ENCODE measurements around the gene POLDIP2.
"Not testable (repeated sequence)": the region's sequence is repeated elsewhere in the genome, so short reads cannot be mapped to it uniquely, and the experiment has no call there.

POLDIP2 gene

DNA sequence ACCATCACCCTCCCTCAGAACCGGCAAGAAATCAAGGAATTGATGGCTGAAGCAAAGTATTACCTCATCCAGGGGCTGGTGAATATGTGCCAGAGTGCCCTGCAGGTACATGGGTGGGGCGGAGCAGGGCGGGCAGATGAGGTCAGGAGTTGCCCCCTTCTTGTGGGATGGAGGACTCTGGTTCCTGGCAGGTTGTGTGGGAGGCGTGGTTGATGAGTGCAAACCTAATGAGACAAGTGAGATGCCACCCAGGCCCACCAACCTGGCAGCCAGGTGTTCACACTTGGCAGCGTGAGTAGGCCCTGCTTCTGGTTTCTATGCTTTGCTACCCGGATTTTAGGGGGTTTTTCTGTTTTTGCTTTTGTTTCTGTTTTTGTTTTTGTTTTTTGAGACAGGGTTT is 17.0 kb downstream of the POLDIP2 start:
- Histone ChIP-seq H3K4me3 (ENCODE audit: low read depth, low read length) (no peak overlapping the region), H3K36me3 (ENCODE audit: control insufficient read depth, insufficient read depth, low read length) (peaks cover 29% of the 10 kb centered on the region), H3K4me1 (ENCODE audit: control insufficient read depth, insufficient read depth, low read length) (peaks cover 8% of the 10 kb centered on the region), H3K9me3 (ENCODE audit: control insufficient read depth, insufficient read depth, low read length) (no peaks in the 10 kb centered on the region), H3K27me3 (ENCODE audit: control insufficient read depth, insufficient read depth, low read length) (no peaks in the 10 kb centered on the region), H3K9ac (ENCODE audit: low read depth, low read length) (no peak overlapping the region)

GRCh38 chr17:28339431-28339830 is 17.9 kb downstream of the POLDIP2 start:
- H3K4me1 ChIP-seq (ENCODE audit: control insufficient read depth, insufficient read depth, low read length), result peaks cover 9% of the 10 kb centered on the region
- peaks cover 22% of the 10 kb centered on the region for H3K36me3 ChIP-seq (ENCODE audit: control insufficient read depth, insufficient read depth, low read length)
- H3K9me3 ChIP-seq (ENCODE audit: control insufficient read depth, insufficient read depth, low read length), result no peaks in the 10 kb centered on the region
- no peak overlapping the region for H3K4me3 ChIP-seq (ENCODE audit: low read depth, low read length)
- no peaks in the 10 kb centered on the region for H3K27me3 ChIP-seq (ENCODE audit: control insufficient read depth, insufficient read depth, low read length)
- no peak overlapping the region for H3K9ac ChIP-seq (ENCODE audit: low read depth, low read length)

- not testable (repeated sequence) for H3K27me3 ChIP-seq (ENCODE audit: control insufficient read depth, insufficient read depth, low read length); H3K9me3 ChIP-seq (ENCODE audit: control insufficient read depth, insufficient read depth, low read length); H3K9ac ChIP-seq (ENCODE audit: low read depth, low read length); H3K4me3 ChIP-seq (ENCODE audit: low read depth, low read length)
- peaks cover 13% of the 10 kb centered on the region for H3K4me1 ChIP-seq (ENCODE audit: control insufficient read depth, insufficient read depth, low read length)
- H3K36me3 ChIP-seq (ENCODE audit: control insufficient read depth, insufficient read depth, low read length), result peaks cover 19% of the 10 kb centered on the region
Observed at GRCh38 chr17:28338769-28339212, 18.5 kb downstream of the POLDIP2 start.

- Histone ChIP-seq H3K4me3 (ENCODE audit: low read depth, low read length) (no peak overlapping the region), H3K4me1 (ENCODE audit: control insufficient read depth, insufficient read depth, low read length) (peaks cover 13% of the 10 kb centered on the region), H3K27me3 (ENCODE audit: control insufficient read depth, insufficient read depth, low read length) (no peaks in the 10 kb centered on the region), H3K9me3 (ENCODE audit: control insufficient read depth, insufficient read depth, low read length) (no peaks in the 10 kb centered on the region), H3K9ac (ENCODE audit: low read depth, low read length) (no peak overlapping the region), H3K36me3 (ENCODE audit: control insufficient read depth, insufficient read depth, low read length) (peaks cover 15% of the 10 kb centered on the region)
Observed at GRCh38 chr17:28338056-28338768, 19.1 kb downstream of the POLDIP2 start.

GRCh38 chr17:28335959-28336871 is 21.1 kb downstream of the POLDIP2 start:
- H3K9ac ChIP-seq (ENCODE audit: low read depth, low read length), result peak overlapping the region; percentile 90
- H3K36me3 ChIP-seq (ENCODE audit: control insufficient read depth, insufficient read depth, low read length), result peaks cover 10% of the 10 kb centered on the region

GRCh38 chr17:28335201-28335958 is 21.9 kb downstream of the POLDIP2 start, which contains the start of the genes IFT20 and TNFAIP1:
Gene IFT20 (minus strand): TSS chr17:28335472. CDS start chr17:28331985, 3,487 bp downstream.
Gene TNFAIP1 (plus strand): TSS chr17:28335761. CDS start chr17:28339522, 3,761 bp downstream.
- Histone ChIP-seq H3K4me3 (ENCODE audit: low read depth, low read length) (peak within 1 kb of the TSS; percentile 97), H3K9ac (ENCODE audit: low read depth, low read length) (peak within 1 kb of the TSS; percentile 90), H3K9me3 (ENCODE audit: control insufficient read depth, insufficient read depth, low read length) (no peaks in the 10 kb centered on the region), H3K27me3 (ENCODE audit: control insufficient read depth, insufficient read depth, low read length) (no peaks in the 10 kb centered on the region), H3K4me1 (ENCODE audit: control insufficient read depth, insufficient read depth, low read length) (peaks cover 13% of the 10 kb centered on the region), H3K36me3 (ENCODE audit: control insufficient read depth, insufficient read depth, low read length) (peaks cover 16% of the 10 kb centered on the region)

More at GRCh38 chr17:28335959-28336871, 21.1 kb downstream of the POLDIP2 start:
- H3K27me3 ChIP-seq (ENCODE audit: control insufficient read depth, insufficient read depth, low read length), result no peaks in the 10 kb centered on the region
- peak overlapping the region; percentile 97 for H3K4me3 ChIP-seq (ENCODE audit: low read depth, low read length)
- peaks cover 13% of the 10 kb centered on the region for H3K4me1 ChIP-seq (ENCODE audit: control insufficient read depth, insufficient read depth, low read length)
- H3K9me3 ChIP-seq (ENCODE audit: control insufficient read depth, insufficient read depth, low read length), result no peaks in the 10 kb centered on the region

- peaks cover 13% of the 10 kb centered on the region for H3K36me3 ChIP-seq (ENCODE audit: control insufficient read depth, insufficient read depth, low read length)
- H3K27me3 ChIP-seq (ENCODE audit: control insufficient read depth, insufficient read depth, low read length), result no peaks in the 10 kb centered on the region
- peaks cover 13% of the 10 kb centered on the region for H3K4me1 ChIP-seq (ENCODE audit: control insufficient read depth, insufficient read depth, low read length)
- H3K9ac ChIP-seq (ENCODE audit: low read depth, low read length), result peak overlapping the region; percentile 49
- no peaks in the 10 kb centered on the region for H3K9me3 ChIP-seq (ENCODE audit: control insufficient read depth, insufficient read depth, low read length)
- peak overlapping the region; percentile 89 for H3K4me3 ChIP-seq (ENCODE audit: low read depth, low read length)
Observed at GRCh38 chr17:28334666-28335200, 22.6 kb downstream of the POLDIP2 start.

DNA sequence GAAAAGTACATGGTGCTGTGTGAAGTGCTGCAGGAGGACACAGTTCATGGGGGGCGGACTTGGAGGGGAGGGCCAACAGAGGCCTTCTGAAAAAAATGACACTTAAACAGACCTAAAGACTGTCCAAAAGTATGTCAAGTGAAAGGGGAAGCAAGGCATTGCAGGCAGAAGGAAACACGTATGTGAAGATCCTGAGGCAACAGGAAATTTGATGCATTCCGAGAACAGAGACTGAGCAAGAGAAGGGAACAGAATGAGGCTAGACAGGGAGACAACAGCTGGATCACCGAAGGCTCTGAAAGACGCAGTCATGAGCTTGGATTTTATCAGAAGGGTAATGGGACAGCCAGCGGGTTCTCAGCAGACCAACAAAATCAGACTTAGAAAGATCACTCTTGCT is 23.2 kb downstream of the POLDIP2 start:
- Histone ChIP-seq H3K9ac (ENCODE audit: low read depth, low read length) (peak overlapping the region; percentile 4), H3K4me3 (ENCODE audit: low read depth, low read length) (peak overlapping the region; percentile 89), H3K36me3 (ENCODE audit: control insufficient read depth, insufficient read depth, low read length) (peaks cover 8% of the 10 kb centered on the region), H3K4me1 (ENCODE audit: control insufficient read depth, insufficient read depth, low read length) (peaks cover 13% of the 10 kb centered on the region), H3K27me3 (ENCODE audit: control insufficient read depth, insufficient read depth, low read length) (no peaks in the 10 kb centered on the region), H3K9me3 (ENCODE audit: control insufficient read depth, insufficient read depth, low read length) (no peaks in the 10 kb centered on the region)

- H3K4me3 ChIP-seq (ENCODE audit: low read depth, low read length), result no peak overlapping the region
Observed at GRCh38 chr17:28333083-28333746, 24.1 kb downstream of the POLDIP2 start.

GRCh38 chr17:28331891-28332420 is 25.4 kb downstream of the POLDIP2 start:
- no peaks in the 10 kb centered on the region for H3K9me3 ChIP-seq (ENCODE audit: control insufficient read depth, insufficient read depth, low read length)
- peaks cover 10% of the 10 kb centered on the region for H3K4me1 ChIP-seq (ENCODE audit: control insufficient read depth, insufficient read depth, low read length)
- H3K36me3 ChIP-seq (ENCODE audit: control insufficient read depth, insufficient read depth, low read length), result peaks cover 13% of the 10 kb centered on the region
- no peak overlapping the region for H3K9ac ChIP-seq (ENCODE audit: low read depth, low read length)
- H3K27me3 ChIP-seq (ENCODE audit: control insufficient read depth, insufficient read depth, low read length), result no peaks in the 10 kb centered on the region
- no peak overlapping the region for H3K4me3 ChIP-seq (ENCODE audit: low read depth, low read length)

More at GRCh38 chr17:28333083-28333746, 24.1 kb downstream of the POLDIP2 start:
- H3K36me3 ChIP-seq (ENCODE audit: control insufficient read depth, insufficient read depth, low read length), result peaks cover 8% of the 10 kb centered on the region
- peaks cover 13% of the 10 kb centered on the region for H3K4me1 ChIP-seq (ENCODE audit: control insufficient read depth, insufficient read depth, low read length)
- H3K27me3 ChIP-seq (ENCODE audit: control insufficient read depth, insufficient read depth, low read length), result no peaks in the 10 kb centered on the region
- no peaks in the 10 kb centered on the region for H3K9me3 ChIP-seq (ENCODE audit: control insufficient read depth, insufficient read depth, low read length)
- no peak overlapping the region for H3K9ac ChIP-seq (ENCODE audit: low read depth, low read length)

Measured in iPS-15b (cell line).